Keratinocyte (primary cell): ENCODE data around the gene SSR3. TPM values are rescaled to one million over a fixed set of nuclear protein-coding genes. Genes with fewer than 3 reads are reported as not detected.

Experiments
- DNase-seq: peaks from one replicate; pipeline ENCODE4 v3.0.0-alpha.2; 2011; ENCODE audit warnings: low read depth, missing footprints, low spot score
- FAIRE-seq: peaks from 2 replicates; lab custom pipeline; 2011; peaks lifted over from hg19 to GRCh38; lab: Jason Lieb, UNC
- H2AFZ ChIP-seq: 2 replicates; pipeline ENCODE4 v1.6.0; 2012; ENCODE audit warnings: low read length, control low read depth, inconsistent platforms; ENCODE audit not compliant: control insufficient read depth
- H3K27ac ChIP-seq: 2 replicates; pipeline ENCODE4 v1.5.1; 2011; ENCODE audit warnings: low read length; ENCODE audit not compliant: control insufficient read depth, insufficient read depth
- H3K27me3 ChIP-seq: 3 replicates; pipeline ENCODE4 v1.6.0; 2011; ENCODE audit warnings: low read length; ENCODE audit not compliant: control insufficient read depth, insufficient read depth; ENCODE audit errors: extremely low read depth
- H3K36me3 ChIP-seq, 2 experiments: 2 replicates in 1 of 2; 3 replicates in 1 of 2; pipeline ENCODE4 v1.5.1; 2011; ENCODE audit warnings: low read length in 2 of 2, mild to moderate bottlenecking in 1 of 2; ENCODE audit not compliant: control insufficient read depth in 2 of 2, insufficient read depth in 2 of 2; ENCODE audit errors: extremely low read depth in 1 of 2
- H3K4me1 ChIP-seq: 3 replicates; pipeline ENCODE4 v1.5.1; 2011; ENCODE audit warnings: low read length; ENCODE audit not compliant: control insufficient read depth, insufficient read depth; ENCODE audit errors: extremely low read depth
- H3K4me2 ChIP-seq: 3 replicates; pipeline ENCODE4 v1.6.0; 2011; ENCODE audit warnings: low read depth, low read length; ENCODE audit not compliant: control insufficient read depth, insufficient read depth; ENCODE audit errors: extremely low read depth
- H3K4me3 ChIP-seq, 3 experiments: fragments of 200-600 bp in 1 of 3; sonication (generic) in 1 of 3; 2 replicates in 2 of 3; 3 replicates in 1 of 3; pipeline ENCODE4 v1.5.1; 2011 to 2016; ENCODE audit warnings: low read length in 3 of 3, mild to moderate bottlenecking in 3 of 3, control low read depth in 2 of 3, inconsistent platforms in 1 of 3, low read depth in 1 of 3, mixed read lengths in 1 of 3, mixed run types in 1 of 3, moderate library complexity in 1 of 3; ENCODE audit not compliant: control insufficient read depth in 2 of 3, insufficient read depth in 2 of 3; ENCODE audit errors: extremely low read depth in 1 of 3
- H3K79me2 ChIP-seq: 2 replicates; pipeline ENCODE4 v1.6.0; 2012; ENCODE audit warnings: low read length; ENCODE audit not compliant: control insufficient read depth, insufficient read depth
- H3K9ac ChIP-seq: 3 replicates; pipeline ENCODE4 v1.6.0; 2011; ENCODE audit warnings: low read length; ENCODE audit not compliant: control insufficient read depth, insufficient read depth; ENCODE audit errors: extremely low read depth
- H3K9me1 ChIP-seq: 3 replicates; pipeline ENCODE4 v1.6.0; 2011; ENCODE audit warnings: low read length; ENCODE audit not compliant: control insufficient read depth, insufficient read depth; ENCODE audit errors: extremely low read depth
- H3K9me3 ChIP-seq: 2 replicates; pipeline ENCODE4 v1.5.1; 2012; ENCODE audit warnings: low read depth, low read length; ENCODE audit not compliant: control insufficient read depth
- H4K20me1 ChIP-seq: 3 replicates; pipeline ENCODE4 v1.6.0; 2011; ENCODE audit warnings: low read length; ENCODE audit not compliant: control insufficient read depth, insufficient read depth; ENCODE audit errors: extremely low read depth
- EZH2 ChIP-seq: IDR thresholded peaks from one replicate; pipeline ENCODE4 v1.6.1; 2012; ENCODE audit warnings: inconsistent platforms, mild to moderate bottlenecking, low read length, moderate library complexity
- dilution Hi-C: fragments of 300-500 bp; cut with MboI; formaldehyde crosslinking; loops from one replicate; pipeline ENCODE4 v1.7.0; 2020; ENCODE audit warnings: low sequenced_read_pairs; ENCODE audit not compliant: extremely low pct_ligation_motif_present
- polyA plus RNA-seq, 5 experiments: library from polyadenylated mRNA; depleted of rRNA in 3 of 5; stranded (reverse) in 3 of 5; stranded (forward) in 1 of 5; unstranded in 1 of 5; fragments of >200 nt; gene quantifications; 1 replicate in 1 of 5; 2 replicates in 3 of 5; 3 replicates in 1 of 5; pipeline versions ENCODE4 v1.2.1 to v1.2.3, GENCODE V29; 2011 to 2012; ENCODE audit warnings: missing spikeins in 2 of 5, low read depth in 1 of 5, low replicate concordance in 1 of 5
- TF ChIP-seq, protein P1 (sequence below), 3 experiments: IDR thresholded peaks in 1 of 3; conservative IDR thresholded peaks in 1 of 3; optimal IDR thresholded peaks in 1 of 3; 2 replicates in 2 of 3; 3 replicates in 1 of 3; pipeline versions ENCODE3 to v1.5.1; 2011; ENCODE audit warnings: low read length in 3 of 3, mild to moderate bottlenecking in 3 of 3, moderate library complexity in 2 of 3, control low read depth in 1 of 3, inconsistent platforms in 1 of 3; ENCODE audit not compliant: insufficient read depth in 2 of 3; ENCODE audit errors: extremely low read depth in 1 of 3

SSR3 gene
- polyA plus RNA-seq, 1 donor (not counting 4 experiments of a cell fraction or from before 2014, with no cell fraction given), result 378 TPM

- Histone ChIP-seq H3K79me2 (no peaks in the 10 kb centered on the region), H3K9me1 (no peaks in the 10 kb centered on the region), H3K36me3 (no peaks in the 10 kb centered on the region), H3K4me2 (no peak overlapping the region), H3K27me3 (no peaks in the 10 kb centered on the region), H2AFZ (no peak overlapping the region), H4K20me1 (no peaks in the 10 kb centered on the region), H3K9ac (no peak overlapping the region), H3K4me3 (no peak overlapping the region), H3K4me1 (peaks cover 12% of the 10 kb centered on the region), H3K9me3 (no peaks in the 10 kb centered on the region), H3K27ac (no peak overlapping the region)
- dilution Hi-C loops, result no loop called here
- DNase-seq, result no peak
- TF ChIP-seq, protein P1, sequence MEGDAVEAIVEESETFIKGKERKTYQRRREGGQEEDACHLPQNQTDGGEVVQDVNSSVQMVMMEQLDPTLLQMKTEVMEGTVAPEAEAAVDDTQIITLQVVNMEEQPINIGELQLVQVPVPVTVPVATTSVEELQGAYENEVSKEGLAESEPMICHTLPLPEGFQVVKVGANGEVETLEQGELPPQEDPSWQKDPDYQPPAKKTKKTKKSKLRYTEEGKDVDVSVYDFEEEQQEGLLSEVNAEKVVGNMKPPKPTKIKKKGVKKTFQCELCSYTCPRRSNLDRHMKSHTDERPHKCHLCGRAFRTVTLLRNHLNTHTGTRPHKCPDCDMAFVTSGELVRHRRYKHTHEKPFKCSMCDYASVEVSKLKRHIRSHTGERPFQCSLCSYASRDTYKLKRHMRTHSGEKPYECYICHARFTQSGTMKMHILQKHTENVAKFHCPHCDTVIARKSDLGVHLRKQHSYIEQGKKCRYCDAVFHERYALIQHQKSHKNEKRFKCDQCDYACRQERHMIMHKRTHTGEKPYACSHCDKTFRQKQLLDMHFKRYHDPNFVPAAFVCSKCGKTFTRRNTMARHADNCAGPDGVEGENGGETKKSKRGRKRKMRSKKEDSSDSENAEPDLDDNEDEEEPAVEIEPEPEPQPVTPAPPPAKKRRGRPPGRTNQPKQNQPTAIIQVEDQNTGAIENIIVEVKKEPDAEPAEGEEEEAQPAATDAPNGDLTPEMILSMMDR (optimal IDR thresholded peaks at IDR 0.05 in 1 of 3, IDR thresholded peaks at IDR 0.05 in 1 of 3, conservative IDR thresholded peaks at IDR 0.05 in 1 of 3; ENCODE audit: extremely low read depth in 1 of 3, insufficient read depth in 2 of 3, low read length in 3 of 3), result peak in 1 of 3 experiments; percentile 26
- no peak for TF ChIP-seq EZH2
- FAIRE-seq, result no peak
Measured at GRCh38 chr3:156576651-156577348, 21.9 kb upstream of the SSR3 start.

- no peak for TF ChIP-seq EZH2
- TF ChIP-seq, protein P1 (optimal IDR thresholded peaks at IDR 0.05 in 1 of 3, IDR thresholded peaks at IDR 0.05 in 1 of 3, conservative IDR thresholded peaks at IDR 0.05 in 1 of 3; ENCODE audit: extremely low read depth in 1 of 3, insufficient read depth in 2 of 3, low read length in 3 of 3), result no peak
- peaks cover 12% of the 10 kb centered on the region for H3K4me1 ChIP-seq
- H3K9ac ChIP-seq, result no peak overlapping the region
- H3K9me1 ChIP-seq, result no peaks in the 10 kb centered on the region
- dilution Hi-C loops, result no loop called here
- H3K36me3 ChIP-seq, result no peaks in the 10 kb centered on the region
- FAIRE-seq (no peak), DNase-seq (no peak)
- no peaks in the 10 kb centered on the region for H3K9me3 ChIP-seq
- no peaks in the 10 kb centered on the region for H4K20me1 ChIP-seq
- H3K27me3 ChIP-seq, result no peaks in the 10 kb centered on the region
- H2AFZ ChIP-seq, result no peak overlapping the region
- no peak overlapping the region for H3K4me3 ChIP-seq
- no peaks in the 10 kb centered on the region for H3K79me2 ChIP-seq
- H3K4me2 ChIP-seq, result no peak overlapping the region
- no peak overlapping the region for H3K27ac ChIP-seq
Measured at GRCh38 chr3:156576051-156576450, 21.1 kb upstream of the SSR3 start.
